ENCODE measurements around the gene NQO1. TPM values are rescaled to one million over a fixed set of nuclear protein-coding genes. Genes with fewer than 3 reads are reported as not detected.

NQO1 gene
- total RNA-seq = 161 and 170 TPM in 2 replicates

DNA sequence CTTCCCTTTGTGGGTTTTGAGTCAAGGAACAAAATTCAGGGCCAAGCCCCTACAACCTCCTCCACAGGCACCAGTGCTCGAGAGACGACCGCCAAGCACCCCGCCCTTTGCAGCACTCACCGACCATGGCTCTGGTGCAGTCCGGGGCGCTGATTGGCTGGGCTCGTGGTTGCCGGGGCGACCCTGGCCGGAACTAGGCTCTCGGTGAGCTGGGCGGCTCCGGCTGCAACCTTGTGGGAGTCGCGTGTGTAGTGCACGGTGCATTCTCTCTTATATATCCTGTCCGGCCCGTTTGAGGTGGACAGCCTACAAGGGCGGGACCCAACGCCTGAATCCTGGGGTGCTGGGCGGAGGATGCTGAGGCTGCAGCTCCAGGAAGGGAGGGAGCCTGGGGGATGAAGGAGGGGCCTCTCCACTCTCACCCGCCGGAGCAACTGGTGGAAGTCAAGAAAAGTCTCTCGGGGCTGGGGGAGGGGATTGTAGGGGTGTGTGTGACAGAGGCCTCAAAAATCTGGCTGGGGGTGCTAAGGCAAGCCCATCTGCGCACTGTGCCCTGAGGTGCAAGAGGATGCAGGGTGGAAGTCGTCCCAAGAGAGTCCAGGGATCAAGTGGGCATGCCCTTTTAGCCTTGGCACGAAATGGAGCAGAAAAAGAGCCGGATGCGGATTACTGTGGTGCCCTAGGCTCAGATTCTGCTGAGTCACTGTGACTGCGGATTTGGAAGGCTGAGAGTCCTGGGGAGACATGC is at the start of gene NQO1:
Gene NQO1 (minus strand): TSS at position 248 of the 748 bp plus-strand sequence. CDS start 121 bp downstream, at position 127.

DNA sequence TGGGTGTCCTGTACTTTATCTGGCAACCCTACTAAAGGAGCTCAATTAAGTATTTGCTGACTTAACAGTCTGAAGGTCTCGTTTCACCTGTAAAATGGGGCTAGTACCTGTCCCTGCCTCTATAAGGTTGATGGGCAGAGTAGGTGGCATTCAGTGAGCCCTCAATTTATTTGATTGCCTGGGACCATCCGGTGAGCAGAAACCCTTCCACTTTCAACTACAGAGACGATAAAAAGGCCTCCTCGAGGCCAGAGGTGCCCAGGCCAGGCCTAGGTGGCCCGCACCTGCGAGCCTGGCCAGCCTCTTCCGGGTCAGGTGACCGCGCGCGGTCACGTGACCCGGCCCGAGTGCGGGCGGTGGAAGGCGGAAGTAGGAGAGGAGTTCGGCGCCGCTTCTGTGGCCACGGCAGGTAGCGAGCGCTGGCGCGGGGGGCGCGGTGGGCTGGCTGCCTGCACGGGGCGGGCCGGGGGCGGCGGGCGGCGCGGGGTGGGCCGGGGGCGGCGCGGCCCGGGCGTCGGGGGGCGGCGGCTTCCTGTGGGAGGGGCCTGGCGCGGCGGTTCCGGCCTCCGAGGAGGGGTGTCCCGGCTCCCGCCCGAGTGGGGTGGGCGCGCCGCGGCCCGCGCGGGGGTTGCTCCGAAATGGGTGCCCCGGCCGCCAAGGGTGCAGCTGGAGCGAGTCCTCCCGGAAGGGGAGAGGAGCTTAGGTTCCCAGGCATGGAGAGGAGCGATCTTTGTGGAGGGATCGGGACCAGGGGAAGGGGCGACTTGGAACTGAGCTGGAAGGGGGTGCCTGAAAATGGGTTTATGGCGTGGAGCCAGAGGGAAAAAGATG is 35.8 kb upstream of the NQO1 start, which contains the start of gene WWP2:
Gene WWP2 (plus strand): TSS at position 350 of the 831 bp plus-strand sequence. CDS start 24,679 bp downstream, outside the sequence.

DNA sequence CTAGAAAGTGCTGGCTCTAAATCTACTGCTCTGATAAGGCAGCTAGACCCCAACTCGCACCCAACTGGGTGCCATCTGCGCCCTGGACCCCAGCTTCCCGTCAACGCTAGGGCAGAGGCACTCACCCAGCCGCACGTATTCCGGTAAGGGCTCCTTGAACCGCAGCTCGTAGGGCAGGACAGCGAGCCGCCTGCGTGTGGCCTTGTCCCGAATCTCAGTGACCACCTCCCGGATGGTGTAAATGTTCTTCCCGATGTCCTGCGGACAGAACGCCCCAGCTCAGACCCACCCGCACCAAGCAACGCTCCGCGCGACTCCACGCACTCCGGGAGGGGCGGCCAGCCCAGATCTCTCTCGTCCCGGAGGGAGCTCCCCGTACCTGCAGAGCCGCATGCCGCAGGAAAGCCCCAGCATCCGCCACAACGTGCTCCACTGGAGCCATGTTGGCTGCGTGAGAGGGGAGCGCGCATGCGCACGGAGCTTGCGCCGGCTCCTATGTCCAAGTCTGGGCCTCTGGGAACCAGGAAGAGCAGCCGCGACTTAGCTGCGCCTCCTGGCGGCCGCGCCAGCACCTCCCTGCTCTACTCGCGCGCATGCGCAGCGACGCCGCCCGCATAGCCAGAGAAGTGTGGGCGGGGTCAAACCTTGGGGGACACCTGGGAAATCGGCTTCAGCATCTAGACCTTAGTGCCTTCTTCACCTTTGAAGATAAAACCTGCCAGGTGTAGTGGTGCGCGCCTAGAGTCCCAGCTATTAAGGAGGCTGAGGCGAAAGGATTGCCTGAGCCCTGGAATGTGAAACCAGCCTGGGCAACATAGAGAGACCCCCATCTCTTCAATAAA is 28.3 kb upstream of the NQO1 start, which contains the start of gene NOB1:
Gene NOB1 (minus strand): TSS at position 458 of the 842 bp plus-strand sequence. CDS start 16 bp downstream, at position 442.

Other genes with a start within 250 kb of the NQO1 start
- 4.0 and 4.7 TPM in 2 replicates for gene NFAT5, start 160.6 kb downstream of the NQO1 start, total RNA-seq
- 36.1 and 43.0 TPM in 2 replicates for gene NOB1, start 28.4 kb upstream of the NQO1 start, total RNA-seq
- 18.4 and 21.5 TPM in 2 replicates for gene WWP2, start 35.8 kb upstream of the NQO1 start, total RNA-seq
- gene CLEC18A, start 224.8 kb upstream of the NQO1 start, total RNA-seq = 0.17 TPM in 1 of 2 replicates, not detected in the other

Data from bronchus fibroblast of lung (primary cell).